Testis (tissue), 2 donors: ENCODE results near the gene SMIM8.
"Not testable (repeated sequence)": the region's sequence is repeated elsewhere in the genome, so short reads cannot be mapped to it uniquely, and the experiment has no call there.

Experiments
- POLR2A ChIP-seq: fragments of 450-650 bp; IDR thresholded peaks from one replicate; pipeline ENCODE4 v1.6.1; 2017; ENCODE audit warnings: antibody characterized with exemption, mild to moderate bottlenecking, moderate library complexity
- TF ChIP-seq, protein P1 (sequence below), 3 experiments: fragments of 450-650 bp in 2 of 3; fragments of 200-600 bp in 1 of 3; sonication (generic) in 1 of 3; IDR thresholded peaks; one replicate each; pipeline ENCODE4 v1.5.1; 2016 to 2019; ENCODE audit warnings: antibody characterized with exemption in 3 of 3, mild to moderate bottlenecking in 2 of 3, moderate library complexity in 1 of 3

DNA sequence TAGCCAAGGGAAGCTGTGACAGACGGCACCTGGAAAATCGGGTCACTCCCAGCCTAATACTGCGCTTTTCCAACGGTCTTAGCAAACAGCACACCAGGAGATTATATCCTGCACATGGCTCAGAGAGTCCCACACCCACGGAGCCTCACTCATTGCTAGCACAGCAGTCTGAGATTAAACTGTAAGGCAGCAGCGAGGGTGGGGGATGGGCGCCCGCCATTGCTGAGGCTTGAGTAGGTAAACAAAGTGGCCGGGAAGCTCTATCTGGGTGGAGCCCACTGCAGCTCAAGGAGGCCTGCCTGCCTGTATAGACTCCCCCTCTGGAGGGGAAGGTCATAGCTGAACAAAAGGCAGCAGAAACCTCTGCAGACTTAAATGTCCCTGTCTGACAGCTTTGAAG is 21.1 kb upstream of the SMIM8 start:
- TF ChIP-seq, protein P1, sequence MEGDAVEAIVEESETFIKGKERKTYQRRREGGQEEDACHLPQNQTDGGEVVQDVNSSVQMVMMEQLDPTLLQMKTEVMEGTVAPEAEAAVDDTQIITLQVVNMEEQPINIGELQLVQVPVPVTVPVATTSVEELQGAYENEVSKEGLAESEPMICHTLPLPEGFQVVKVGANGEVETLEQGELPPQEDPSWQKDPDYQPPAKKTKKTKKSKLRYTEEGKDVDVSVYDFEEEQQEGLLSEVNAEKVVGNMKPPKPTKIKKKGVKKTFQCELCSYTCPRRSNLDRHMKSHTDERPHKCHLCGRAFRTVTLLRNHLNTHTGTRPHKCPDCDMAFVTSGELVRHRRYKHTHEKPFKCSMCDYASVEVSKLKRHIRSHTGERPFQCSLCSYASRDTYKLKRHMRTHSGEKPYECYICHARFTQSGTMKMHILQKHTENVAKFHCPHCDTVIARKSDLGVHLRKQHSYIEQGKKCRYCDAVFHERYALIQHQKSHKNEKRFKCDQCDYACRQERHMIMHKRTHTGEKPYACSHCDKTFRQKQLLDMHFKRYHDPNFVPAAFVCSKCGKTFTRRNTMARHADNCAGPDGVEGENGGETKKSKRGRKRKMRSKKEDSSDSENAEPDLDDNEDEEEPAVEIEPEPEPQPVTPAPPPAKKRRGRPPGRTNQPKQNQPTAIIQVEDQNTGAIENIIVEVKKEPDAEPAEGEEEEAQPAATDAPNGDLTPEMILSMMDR (IDR thresholded peaks at IDR 0.05): not testable (repeated sequence)
- TF ChIP-seq POLR2A: not testable (repeated sequence)
